CD4-positive, alpha-beta memory T cell (primary cell): ENCODE results near the gene MBOAT7. TPM values are rescaled to one million over a fixed set of nuclear protein-coding genes. Genes with fewer than 3 reads are reported as not detected.
"Not testable (repeated sequence)": the region's sequence is repeated elsewhere in the genome, so short reads cannot be mapped to it uniquely, and the experiment has no call there.

Source experiments
- CTCF ChIA-PET: fragments of 350-600 bp; sonication (Branson Sonifier 250); formaldehyde crosslinking; loops from one replicate; lab custom pipeline; 2021; ENCODE audit warnings: inconsistent platforms; ENCODE audit not compliant: partially characterized antibody; lab: Charles Lee
- POLR2A ChIA-PET: fragments of 350-600 bp; sonication (Branson Sonifier 250); formaldehyde crosslinking; loops from one replicate; lab custom pipeline; 2021; ENCODE audit not compliant: partially characterized antibody; lab: Charles Lee
- DNase-seq, 5 donors: peaks; one replicate each; pipeline versions ENCODE4 v3.0.0 to v3.0.0-alpha.2; 2020 to 2022; ENCODE audit warnings: mixed read lengths in 1 of 5
- H3K27ac ChIP-seq: one replicate; pipeline ENCODE4 v1.7.0; 2013; ENCODE audit warnings: low read depth, low read length
- H3K27me3 ChIP-seq: 2 replicates; pipeline ENCODE4 v1.7.0; 2013; ENCODE audit warnings: mild to moderate bottlenecking, low read length, moderate library complexity; ENCODE audit not compliant: insufficient read depth
- H3K36me3 ChIP-seq: 2 replicates; pipeline ENCODE4 v1.7.0; 2013; ENCODE audit warnings: mild to moderate bottlenecking, low read length, moderate library complexity; ENCODE audit not compliant: insufficient read depth
- H3K4me1 ChIP-seq: 2 replicates; pipeline ENCODE4 v1.7.0; 2013; ENCODE audit warnings: mild to moderate bottlenecking, low read length, moderate library complexity; ENCODE audit not compliant: insufficient read depth
- H3K4me3 ChIP-seq, 2 donors: one replicate each; pipeline ENCODE4 v1.7.0; 2013; ENCODE audit warnings: low read length in 2 of 2, mild to moderate bottlenecking in 1 of 2
- H3K9me3 ChIP-seq, 2 donors: one replicate each; pipeline ENCODE4 v1.7.0; 2013; ENCODE audit warnings: low read length in 2 of 2, control low read depth in 1 of 2; ENCODE audit not compliant: control insufficient read depth in 1 of 2
- H3K27ac Mint-ChIP-seq, 7 donors: one replicate each; pipeline ENCODE4 v1.8.0; 2020 to 2021; ENCODE audit warnings: mixed read lengths in 7 of 7, mild to moderate bottlenecking in 6 of 7, inconsistent platforms in 3 of 7, moderate library complexity in 3 of 7
- H3K27me3 Mint-ChIP-seq, 2 donors: one replicate each; pipeline ENCODE4 v1.8.0; 2020 to 2021; ENCODE audit warnings: mixed read lengths in 2 of 2
- H3K36me3 Mint-ChIP-seq, 2 donors: one replicate each; pipeline ENCODE4 v1.8.0; 2020 to 2021; ENCODE audit warnings: mixed read lengths in 2 of 2, inconsistent platforms in 1 of 2, mild to moderate bottlenecking in 1 of 2
- H3K4me1 Mint-ChIP-seq, 4 donors: one replicate each; pipeline ENCODE4 v1.8.0; 2020 to 2021; ENCODE audit warnings: mixed read lengths in 4 of 4, mild to moderate bottlenecking in 1 of 4
- H3K4me3 Mint-ChIP-seq, 8 donors: one replicate each; pipeline ENCODE4 v1.8.0; 2020 to 2021; ENCODE audit warnings: mixed read lengths in 8 of 8, mild to moderate bottlenecking in 7 of 8, moderate library complexity in 6 of 8, inconsistent platforms in 3 of 8
- H3K9me3 Mint-ChIP-seq, 8 donors: one replicate each; pipeline ENCODE4 v1.8.0; 2020 to 2021; ENCODE audit warnings: mixed read lengths in 8 of 8, mild to moderate bottlenecking in 5 of 8, inconsistent platforms in 3 of 8, moderate library complexity in 1 of 8
- intact Hi-C: fragments of 100-400 bp; cut with micrococcal nuclease; formaldehyde crosslinking; loops from one replicate; pipeline ENCODE4 v1.15.1; 2023
- polyA plus RNA-seq, 2 donors: library from polyadenylated mRNA; unstranded; fragments of 300-500 nt; fragmentation: Illumina TruSeq; gene quantifications; one replicate each; pipeline ENCODE4 v1.2.3, GENCODE V29; 2021
- total RNA-seq, 2 experiments: library from RNA; stranded (reverse); gene quantifications; one replicate each; pipeline ENCODE4 v1.2.3, GENCODE V29; 2021

MBOAT7 gene
- total and polyA plus RNA-seq, 4 experiments from 2014 or later: 16.0 to 55.5 (median 37.5) TPM

DNA sequence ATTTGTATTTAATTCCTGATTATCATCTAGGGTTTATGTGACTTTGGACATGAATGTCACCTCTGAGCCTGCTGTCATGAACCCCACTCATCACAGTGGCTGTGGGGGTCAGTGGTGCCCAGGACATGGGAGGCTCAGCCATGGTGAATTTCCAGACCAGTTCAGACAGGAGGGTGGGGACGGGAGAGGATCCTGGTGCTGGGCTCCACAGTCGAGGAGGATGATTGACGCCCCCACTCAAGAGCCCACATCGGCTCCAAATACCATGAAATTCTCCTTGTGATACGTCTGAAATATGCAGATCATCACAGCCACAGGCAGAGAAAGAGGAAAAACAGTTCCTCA is 34.5 kb upstream of the MBOAT7 start:
- intact Hi-C loops, H3K4me3 ChIP-seq, DNase-seq, H3K9me3 ChIP-seq, H3K27ac ChIP-seq, POLR2A ChIA-PET, H3K9me3 Mint-ChIP-seq, H3K27me3 ChIP-seq, H3K36me3 Mint-ChIP-seq, H3K27me3 Mint-ChIP-seq, H3K4me1 ChIP-seq, H3K36me3 ChIP-seq, H3K4me3 Mint-ChIP-seq, CTCF ChIA-PET: not testable (repeated sequence)
- Mint-ChIP-seq H3K4me1 (peaks cover 1 to 15% (median 5%) of the 10 kb centered on the region in 4 donors), H3K27ac (peak overlapping the region in 2 of 7 donors; percentile 9 to 69)

DNA sequence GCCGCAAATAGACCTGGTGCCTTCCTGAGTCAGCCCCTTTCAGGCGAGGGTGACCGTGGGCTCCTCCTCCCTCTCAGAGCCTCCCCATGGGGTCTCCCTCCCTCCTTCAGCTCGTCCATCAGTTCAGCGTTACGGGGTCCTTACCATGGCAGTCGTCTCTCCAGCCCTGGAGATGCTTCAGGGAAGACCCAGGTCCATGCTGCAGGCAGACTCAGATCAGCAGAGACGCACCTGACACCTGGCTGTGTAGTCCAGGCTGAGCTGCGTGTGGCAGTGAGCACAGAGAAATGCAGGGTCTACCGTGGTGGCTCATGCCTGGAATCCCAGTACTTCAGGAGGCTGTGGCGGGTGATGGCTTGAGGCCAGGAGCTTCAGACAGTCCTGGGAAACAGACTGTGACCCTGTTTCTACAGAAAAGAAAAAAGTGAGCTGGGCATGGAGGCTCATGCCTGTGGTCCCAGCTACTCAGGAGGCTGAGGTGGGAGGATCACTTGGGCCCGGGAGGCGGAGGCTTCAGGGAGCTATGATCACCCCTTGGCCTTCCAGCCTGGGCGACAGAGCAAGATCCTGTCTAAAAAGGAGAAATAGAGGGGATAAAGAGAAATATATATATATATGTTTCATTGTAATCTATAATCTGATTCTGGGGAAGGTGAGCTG is 34.0 kb upstream of the MBOAT7 start:
- DNase-seq, H3K4me1 ChIP-seq, H3K36me3 Mint-ChIP-seq, CTCF ChIA-PET, H3K36me3 ChIP-seq, H3K27ac ChIP-seq, H3K9me3 ChIP-seq, intact Hi-C loops, H3K27me3 Mint-ChIP-seq, H3K9me3 Mint-ChIP-seq, H3K4me3 ChIP-seq, H3K27me3 ChIP-seq, POLR2A ChIA-PET: not testable (repeated sequence)
- Mint-ChIP-seq H3K4me3 (peak overlapping the region in 3 of 8 donors; percentile 48 to 84 (median 66)), H3K27ac (peak overlapping the region in 4 of 7 donors; percentile 53 to 69 (median 65)), H3K4me1 (peaks cover 1 to 15% (median 5%) of the 10 kb centered on the region in 4 donors)

DNA sequence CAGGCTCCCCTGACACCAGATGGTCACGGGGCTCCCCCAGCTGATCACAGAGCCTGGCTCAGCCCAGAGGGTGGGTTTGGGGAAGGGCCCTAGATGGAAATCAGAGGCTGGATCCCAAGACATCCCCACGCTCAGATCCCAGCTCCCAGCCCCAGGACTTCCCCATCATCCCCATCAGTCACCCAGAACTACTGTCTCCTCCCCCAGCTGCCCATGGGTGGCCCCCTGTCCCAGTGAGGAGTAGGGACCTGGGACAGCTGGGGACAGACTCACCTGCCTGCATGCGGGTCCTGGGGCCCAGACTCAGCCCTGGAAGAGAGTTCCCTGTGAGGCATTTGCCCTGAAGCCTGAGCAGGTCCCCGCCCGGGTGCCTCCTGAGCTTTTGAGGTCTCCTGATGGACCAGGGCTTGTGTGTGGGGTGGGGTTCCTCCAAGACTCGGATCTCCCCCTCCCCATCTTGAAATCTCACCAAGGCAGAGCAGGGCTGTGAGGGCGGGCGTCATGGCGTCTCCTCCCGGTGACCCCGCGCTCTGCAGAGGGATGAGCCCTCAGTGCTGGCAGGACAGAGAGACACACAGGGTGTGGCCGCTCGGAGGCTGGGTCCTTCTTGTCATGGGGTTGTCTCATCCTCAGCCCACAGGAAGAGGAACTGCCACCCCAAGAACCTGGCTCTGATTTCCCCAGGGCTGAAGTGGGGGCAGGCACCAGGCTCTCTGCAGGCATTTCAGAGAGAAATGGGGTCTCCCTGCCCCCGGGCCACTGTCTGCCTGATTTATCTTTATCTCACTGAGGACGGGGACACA is 33.3 kb upstream of the MBOAT7 start, which contains the start of gene LILRB3:
Gene LILRB3, minus strand, starts transcription at position 534 of the 803 bp plus-strand sequence. Its CDS starts 31 bp downstream, at position 503.
- H3K27ac ChIP-seq, CTCF ChIA-PET, POLR2A ChIA-PET, H3K4me3 ChIP-seq, H3K27me3 ChIP-seq, H3K27me3 Mint-ChIP-seq, H3K36me3 Mint-ChIP-seq, H3K9me3 ChIP-seq, H3K4me1 ChIP-seq, intact Hi-C loops, DNase-seq, H3K36me3 ChIP-seq, H3K9me3 Mint-ChIP-seq: not testable (repeated sequence)
- H3K4me3 Mint-ChIP-seq: peak within 1 kb of the TSS in 5 of 8 donors; percentile 9 to 84 (median 48)
- H3K4me1 Mint-ChIP-seq: peaks cover 1 to 15% (median 5%) of the 10 kb centered on the region in 4 donors
- peak within 1 kb of the TSS in 4 of 7 donors; percentile 53 to 69 (median 65) for H3K27ac Mint-ChIP-seq

DNA sequence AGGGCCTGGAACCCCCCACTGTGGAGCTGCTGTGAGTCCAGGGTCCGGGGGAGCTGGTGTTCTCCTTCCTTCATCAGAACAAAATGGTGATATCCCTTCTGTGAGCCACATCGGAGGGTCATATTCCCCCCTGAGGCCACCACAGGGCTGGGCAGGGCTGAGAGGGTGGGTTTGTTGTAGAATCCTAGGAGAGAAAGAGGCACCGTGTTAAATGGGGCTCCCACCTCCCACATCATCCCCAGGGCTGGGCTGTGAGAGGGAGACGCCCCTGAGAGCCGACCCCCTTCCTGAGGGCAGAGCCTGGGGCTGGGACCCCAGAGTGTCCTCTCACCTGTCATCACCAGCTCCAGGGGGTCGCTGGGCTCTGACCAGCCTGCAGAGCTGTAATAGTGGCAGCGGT is 32.6 kb upstream of the MBOAT7 start:
- H3K36me3 ChIP-seq, H3K4me3 ChIP-seq, CTCF ChIA-PET, H3K9me3 Mint-ChIP-seq, H3K27me3 Mint-ChIP-seq, H3K27ac ChIP-seq, H3K9me3 ChIP-seq, H3K4me3 Mint-ChIP-seq, H3K36me3 Mint-ChIP-seq, H3K27me3 ChIP-seq, intact Hi-C loops, DNase-seq, POLR2A ChIA-PET, H3K4me1 ChIP-seq: not testable (repeated sequence)
- peak overlapping the region in 1 of 7 donors; percentile 44 for H3K27ac Mint-ChIP-seq
- H3K4me1 Mint-ChIP-seq: peaks cover 1 to 15% (median 5%) of the 10 kb centered on the region in 4 donors

DNA sequence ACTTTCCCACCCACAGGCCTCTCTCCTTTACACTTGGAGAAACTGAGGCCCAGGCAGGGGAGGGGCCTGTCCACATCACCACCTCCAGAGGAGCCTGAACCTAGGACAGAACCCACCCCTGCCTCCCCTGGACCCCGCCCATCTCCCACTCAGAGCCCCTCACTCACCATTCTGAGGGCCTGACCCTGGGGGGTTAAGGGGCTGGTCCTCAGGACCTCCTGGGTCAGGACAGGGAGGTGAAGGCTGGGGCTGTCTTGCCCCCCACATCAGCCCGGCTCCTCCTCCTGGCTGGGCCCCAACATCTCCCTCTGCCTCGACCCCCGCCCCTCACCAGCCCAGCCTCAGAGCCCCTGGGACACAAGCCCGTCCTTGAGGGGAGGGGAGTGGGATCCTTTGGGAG is 30.3 kb upstream of the MBOAT7 start:
- POLR2A ChIA-PET, H3K27ac ChIP-seq, H3K4me3 ChIP-seq, intact Hi-C loops, DNase-seq, H3K9me3 Mint-ChIP-seq, CTCF ChIA-PET, H3K9me3 ChIP-seq, H3K36me3 ChIP-seq, H3K4me1 ChIP-seq, H3K4me3 Mint-ChIP-seq, H3K27me3 ChIP-seq, H3K27me3 Mint-ChIP-seq, H3K27ac Mint-ChIP-seq: not testable (repeated sequence)
- Mint-ChIP-seq H3K4me1 (peaks cover 1 to 15% (median 5%) of the 10 kb centered on the region in 4 donors), H3K36me3 (peaks cover 4 to 12% of the 10 kb centered on the region in 2 donors)

DNA sequence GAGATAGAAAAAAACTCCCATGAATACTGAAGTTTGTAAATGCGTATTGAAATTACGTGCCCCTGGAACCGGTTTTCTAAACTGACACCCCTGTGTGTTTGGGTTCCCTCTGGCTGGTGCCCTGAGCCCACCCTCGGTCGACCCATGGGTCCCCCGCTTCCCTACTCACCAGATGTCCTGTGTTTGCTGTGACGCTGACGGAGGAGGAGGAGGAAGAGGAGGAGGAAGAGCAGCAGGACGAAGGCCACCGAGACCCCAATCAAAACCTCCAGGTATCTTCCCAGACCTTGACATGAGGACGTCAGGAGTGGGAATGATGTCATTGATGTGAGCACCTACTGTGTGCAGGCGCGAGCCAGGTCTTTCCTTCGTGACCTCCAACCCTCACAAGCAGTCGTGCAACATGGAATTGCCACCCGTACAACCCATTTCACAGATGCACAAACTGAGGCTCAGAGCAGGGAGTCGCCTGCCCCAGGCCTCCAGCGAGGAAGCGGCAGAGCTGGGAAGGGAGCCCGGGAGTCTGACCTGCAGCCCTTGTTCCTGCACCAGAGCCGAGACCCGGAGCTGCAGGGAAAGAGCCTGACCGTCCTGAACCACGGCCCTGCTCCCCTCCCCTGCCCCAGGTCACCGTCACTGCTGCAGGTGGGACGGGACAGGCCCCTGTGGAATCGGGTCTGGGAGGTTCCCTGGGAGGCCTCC is 29.7 kb upstream of the MBOAT7 start:
- Histone ChIP-seq H3K4me1 (peaks cover 6% of the 10 kb centered on the region), H3K9me3 (no peaks in the 10 kb centered on the region), H3K4me3 (no peak overlapping the region), H3K27me3 (no peaks in the 10 kb centered on the region), H3K36me3 (no peaks in the 10 kb centered on the region), H3K27ac (no peak overlapping the region)
- CTCF ChIA-PET: no interaction called here
- intact Hi-C loops: no loop called here
- no peaks in the 10 kb centered on the region for H3K9me3 Mint-ChIP-seq
- H3K4me3 Mint-ChIP-seq: no peak overlapping the region
- DNase-seq: no peak
- peaks cover 1 to 3% of the 10 kb centered on the region in 2 donors for H3K27me3 Mint-ChIP-seq
- H3K27ac Mint-ChIP-seq: peak overlapping the region in 2 of 7 donors; percentile 37 to 75
- POLR2A ChIA-PET: no interaction called here
- peaks cover 1 to 15% (median 5%) of the 10 kb centered on the region in 4 donors for H3K4me1 Mint-ChIP-seq
- H3K36me3 Mint-ChIP-seq: peaks cover 4 to 12% of the 10 kb centered on the region in 2 donors

DNA sequence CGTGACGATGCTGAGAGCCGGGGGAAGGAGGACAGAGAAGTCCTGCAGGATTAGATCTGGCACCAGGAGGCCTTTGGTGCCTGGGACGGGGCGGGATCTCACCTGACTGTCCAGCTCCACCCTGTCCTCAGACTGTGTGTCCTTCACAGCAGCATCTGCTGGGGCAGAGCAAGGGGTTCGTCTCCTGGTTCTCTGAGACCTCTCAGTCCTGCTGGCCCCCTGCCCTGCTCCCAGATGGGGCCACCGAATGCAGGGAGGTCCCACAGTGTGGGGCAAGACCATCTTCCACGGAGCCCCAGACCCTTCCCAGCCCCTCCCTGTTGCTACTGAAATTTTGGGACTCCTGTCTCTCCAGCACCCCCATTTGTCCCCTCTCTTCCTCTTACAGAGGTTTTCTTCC is 28.9 kb upstream of the MBOAT7 start:
- H3K27ac ChIP-seq: no peak overlapping the region
- no peaks in the 10 kb centered on the region for H3K27me3 ChIP-seq
- DNase-seq: no peak
- CTCF ChIA-PET: no interaction called here
- Mint-ChIP-seq H3K9me3 (no peaks in the 10 kb centered on the region), H3K4me1 (peaks cover 1 to 7% (median 4%) of the 10 kb centered on the region in 4 donors), H3K36me3 (peaks cover 4 to 12% of the 10 kb centered on the region in 2 donors), H3K4me3 (no peak overlapping the region), H3K27me3 (peaks cover 0 to 1% of the 10 kb centered on the region in 2 donors), H3K27ac (no peak overlapping the region)
- H3K9me3 ChIP-seq: no peaks in the 10 kb centered on the region
- no peak overlapping the region for H3K4me3 ChIP-seq
- no peaks in the 10 kb centered on the region for H3K36me3 ChIP-seq
- POLR2A ChIA-PET: no interaction called here
- intact Hi-C loops: no loop called here
- H3K4me1 ChIP-seq: peaks cover 5% of the 10 kb centered on the region
